CD4-positive, alpha-beta memory T cell (primary cell): ENCODE results near the gene ENDOV. TPM values are rescaled to one million over a fixed set of nuclear protein-coding genes. Genes with fewer than 3 reads are reported as not detected.

Experiments
- CTCF ChIA-PET: fragments of 350-600 bp; sonication (Branson Sonifier 250); formaldehyde crosslinking; loops from one replicate; lab custom pipeline; 2021; ENCODE audit warnings: inconsistent platforms; ENCODE audit not compliant: partially characterized antibody; lab: Charles Lee
- POLR2A ChIA-PET: fragments of 350-600 bp; sonication (Branson Sonifier 250); formaldehyde crosslinking; loops from one replicate; lab custom pipeline; 2021; ENCODE audit not compliant: partially characterized antibody; lab: Charles Lee
- DNase-seq, 5 donors: peaks; one replicate each; pipeline versions ENCODE4 v3.0.0 to v3.0.0-alpha.2; 2020 to 2022; ENCODE audit warnings: mixed read lengths in 1 of 5
- H3K27ac ChIP-seq: one replicate; pipeline ENCODE4 v1.7.0; 2013; ENCODE audit warnings: low read depth, low read length
- H3K27me3 ChIP-seq: 2 replicates; pipeline ENCODE4 v1.7.0; 2013; ENCODE audit warnings: mild to moderate bottlenecking, low read length, moderate library complexity; ENCODE audit not compliant: insufficient read depth
- H3K36me3 ChIP-seq: 2 replicates; pipeline ENCODE4 v1.7.0; 2013; ENCODE audit warnings: mild to moderate bottlenecking, low read length, moderate library complexity; ENCODE audit not compliant: insufficient read depth
- H3K4me1 ChIP-seq: 2 replicates; pipeline ENCODE4 v1.7.0; 2013; ENCODE audit warnings: mild to moderate bottlenecking, low read length, moderate library complexity; ENCODE audit not compliant: insufficient read depth
- H3K4me3 ChIP-seq, 2 donors: one replicate each; pipeline ENCODE4 v1.7.0; 2013; ENCODE audit warnings: low read length in 2 of 2, mild to moderate bottlenecking in 1 of 2
- H3K9me3 ChIP-seq, 2 donors: one replicate each; pipeline ENCODE4 v1.7.0; 2013; ENCODE audit warnings: low read length in 2 of 2, control low read depth in 1 of 2; ENCODE audit not compliant: control insufficient read depth in 1 of 2
- H3K27ac Mint-ChIP-seq, 7 donors: one replicate each; pipeline ENCODE4 v1.8.0; 2020 to 2021; ENCODE audit warnings: mixed read lengths in 7 of 7, mild to moderate bottlenecking in 6 of 7, inconsistent platforms in 3 of 7, moderate library complexity in 3 of 7
- H3K27me3 Mint-ChIP-seq, 2 donors: one replicate each; pipeline ENCODE4 v1.8.0; 2020 to 2021; ENCODE audit warnings: mixed read lengths in 2 of 2
- H3K36me3 Mint-ChIP-seq, 2 donors: one replicate each; pipeline ENCODE4 v1.8.0; 2020 to 2021; ENCODE audit warnings: mixed read lengths in 2 of 2, inconsistent platforms in 1 of 2, mild to moderate bottlenecking in 1 of 2
- H3K4me1 Mint-ChIP-seq, 4 donors: one replicate each; pipeline ENCODE4 v1.8.0; 2020 to 2021; ENCODE audit warnings: mixed read lengths in 4 of 4, mild to moderate bottlenecking in 1 of 4
- H3K4me3 Mint-ChIP-seq, 8 donors: one replicate each; pipeline ENCODE4 v1.8.0; 2020 to 2021; ENCODE audit warnings: mixed read lengths in 8 of 8, mild to moderate bottlenecking in 7 of 8, moderate library complexity in 6 of 8, inconsistent platforms in 3 of 8
- H3K9me3 Mint-ChIP-seq, 8 donors: one replicate each; pipeline ENCODE4 v1.8.0; 2020 to 2021; ENCODE audit warnings: mixed read lengths in 8 of 8, mild to moderate bottlenecking in 5 of 8, inconsistent platforms in 3 of 8, moderate library complexity in 1 of 8
- intact Hi-C: fragments of 100-400 bp; cut with micrococcal nuclease; formaldehyde crosslinking; loops from one replicate; pipeline ENCODE4 v1.15.1; 2023
- polyA plus RNA-seq, 2 donors: library from polyadenylated mRNA; unstranded; fragments of 300-500 nt; fragmentation: Illumina TruSeq; gene quantifications; one replicate each; pipeline ENCODE4 v1.2.3, GENCODE V29; 2021
- total RNA-seq, 2 experiments: library from RNA; stranded (reverse); gene quantifications; one replicate each; pipeline ENCODE4 v1.2.3, GENCODE V29; 2021

ENDOV gene
- total and polyA plus RNA-seq, 4 experiments from 2014 or later = 10.1 to 25.5 (median 17.8) TPM

- H3K27me3 ChIP-seq = no peaks in the 10 kb centered on the region
- POLR2A ChIA-PET = interaction anchor here (0.8 to 1.8 kb wide), 5 partner anchors 13 to 554 kb away, joined by 3 to 8 read pairs (median 4); no protein-coding TSS in a partner anchor
- H3K4me1 Mint-ChIP-seq = peaks cover 4 to 13% (median 9%) of the 10 kb centered on the region in 4 donors
- H3K9me3 ChIP-seq = no peaks in the 10 kb centered on the region
- no peak overlapping the region for H3K27ac ChIP-seq
- peak; percentile 83 to 87 (median 86) for DNase-seq
- H3K27ac Mint-ChIP-seq = peak overlapping the region in 4 of 7 donors; percentile 47 to 80 (median 68)
- no peak overlapping the region for H3K4me3 ChIP-seq
- H3K36me3 ChIP-seq = no peaks in the 10 kb centered on the region
- peaks cover 0 to 2% (median 0%) of the 10 kb centered on the region in 8 donors for H3K9me3 Mint-ChIP-seq
- H3K36me3 Mint-ChIP-seq = no peaks in the 10 kb centered on the region
- no peak overlapping the region for H3K4me3 Mint-ChIP-seq
- CTCF ChIA-PET = interaction anchor here (0.6 to 3.5 kb wide), 26 partner anchors 9 to 718 kb away, joined by 3 to 23 read pairs (median 4); partner anchors contain the start of gene CHMP6
- intact Hi-C loops = loop anchor here (1.0 kb wide), 4 partner anchors 149 to 555 kb away; no protein-coding TSS in a partner anchor
- H3K27me3 Mint-ChIP-seq = no peaks in the 10 kb centered on the region
- peaks cover 13% of the 10 kb centered on the region for H3K4me1 ChIP-seq
Measured at GRCh38 chr17:80426671-80427326, 11.8 kb downstream of the ENDOV start.

GRCh38 chr17:80427366-80428282 lies 12.7 kb downstream of the ENDOV start:
- H3K4me3 Mint-ChIP-seq = no peak overlapping the region
- H3K27ac Mint-ChIP-seq = peak overlapping the region in 1 of 7 donors; percentile 25
- intact Hi-C loops = loop anchor here (1.0 kb wide), 4 partner anchors 148 to 554 kb away; no protein-coding TSS in a partner anchor
- CTCF ChIA-PET = interaction anchor here (0.6 to 3.5 kb wide), 25 partner anchors 8 to 675 kb away, joined by 3 to 23 read pairs (median 4); partner anchors contain the start of gene CHMP6
- DNase-seq = no peak
- POLR2A ChIA-PET = interaction anchor here (0.8 to 1.8 kb wide), 6 partner anchors 13 to 553 kb away, joined by 3 to 8 read pairs (median 4); no protein-coding TSS in a partner anchor
- Histone ChIP-seq H3K9me3 (no peaks in the 10 kb centered on the region), H3K36me3 (no peaks in the 10 kb centered on the region), H3K27me3 (no peaks in the 10 kb centered on the region), H3K27ac (no peak overlapping the region), H3K4me1 (peaks cover 13% of the 10 kb centered on the region), H3K4me3 (no peak overlapping the region)
- no peaks in the 10 kb centered on the region for H3K27me3 Mint-ChIP-seq
- H3K36me3 Mint-ChIP-seq = no peaks in the 10 kb centered on the region
- peaks cover 4 to 13% (median 9%) of the 10 kb centered on the region in 4 donors for H3K4me1 Mint-ChIP-seq
- peaks cover 0 to 2% (median 0%) of the 10 kb centered on the region in 8 donors for H3K9me3 Mint-ChIP-seq

- POLR2A ChIA-PET = interaction anchor here (1.1 to 1.8 kb wide), 2 partner anchors 26 to 471 kb away, joined by 3 to 8 read pairs; no protein-coding TSS in a partner anchor
Measured at GRCh38 chr17:80428363-80428762, 13.4 kb downstream of the ENDOV start.

GRCh38 chr17:80428796-80429195 lies 13.8 kb downstream of the ENDOV start:
- Histone ChIP-seq H3K27me3 (no peaks in the 10 kb centered on the region), H3K27ac (no peak overlapping the region), H3K9me3 (no peaks in the 10 kb centered on the region), H3K4me1 (peaks cover 13% of the 10 kb centered on the region), H3K36me3 (no peaks in the 10 kb centered on the region), H3K4me3 (no peak overlapping the region)
- peaks cover 0 to 2% (median 0%) of the 10 kb centered on the region in 8 donors for H3K9me3 Mint-ChIP-seq
- no peak overlapping the region for H3K4me3 Mint-ChIP-seq
- no peaks in the 10 kb centered on the region for H3K27me3 Mint-ChIP-seq
- H3K36me3 Mint-ChIP-seq = no peaks in the 10 kb centered on the region
- H3K27ac Mint-ChIP-seq = no peak overlapping the region
- ChIA-PET CTCF (interaction anchor here (2.4 to 3.0 kb wide), 2 partner anchors 470 to 554 kb away, joined by 21 to 23 read pairs; no protein-coding TSS in a partner anchor), POLR2A (no interaction called here)
- intact Hi-C loops = no loop called here
- peaks cover 4 to 13% (median 9%) of the 10 kb centered on the region in 4 donors for H3K4me1 Mint-ChIP-seq
- no peak for DNase-seq

More at GRCh38 chr17:80428363-80428762, 13.4 kb downstream of the ENDOV start:
- Histone ChIP-seq H3K27ac (no peak overlapping the region), H3K27me3 (no peaks in the 10 kb centered on the region), H3K4me3 (no peak overlapping the region), H3K4me1 (peaks cover 13% of the 10 kb centered on the region), H3K9me3 (no peaks in the 10 kb centered on the region), H3K36me3 (no peaks in the 10 kb centered on the region)
- no peak overlapping the region for H3K27ac Mint-ChIP-seq
- peaks cover 0 to 2% (median 0%) of the 10 kb centered on the region in 8 donors for H3K9me3 Mint-ChIP-seq
- DNase-seq = no peak
- peaks cover 4 to 13% (median 9%) of the 10 kb centered on the region in 4 donors for H3K4me1 Mint-ChIP-seq
- CTCF ChIA-PET = interaction anchor here (1.4 to 3.5 kb wide), 8 partner anchors 26 to 674 kb away, joined by 3 to 23 read pairs (median 14); no protein-coding TSS in a partner anchor
- intact Hi-C loops = no loop called here
- no peaks in the 10 kb centered on the region for H3K27me3 Mint-ChIP-seq
- H3K4me3 Mint-ChIP-seq = no peak overlapping the region
- no peaks in the 10 kb centered on the region for H3K36me3 Mint-ChIP-seq

GRCh38 chr17:80429356-80430275 lies 14.6 kb downstream of the ENDOV start:
- no peaks in the 10 kb centered on the region for H3K27me3 Mint-ChIP-seq
- Histone ChIP-seq H3K9me3 (no peaks in the 10 kb centered on the region), H3K27ac (no peak overlapping the region), H3K36me3 (no peaks in the 10 kb centered on the region), H3K4me3 (no peak overlapping the region), H3K4me1 (peaks cover 8% of the 10 kb centered on the region), H3K27me3 (no peaks in the 10 kb centered on the region)
- ChIA-PET POLR2A (no interaction called here), CTCF (no interaction called here)
- peaks cover 3 to 13% (median 5%) of the 10 kb centered on the region in 4 donors for H3K4me1 Mint-ChIP-seq
- H3K9me3 Mint-ChIP-seq = peaks cover 0 to 2% (median 0%) of the 10 kb centered on the region in 8 donors
- no peak overlapping the region for H3K4me3 Mint-ChIP-seq
- intact Hi-C loops = no loop called here
- H3K36me3 Mint-ChIP-seq = no peaks in the 10 kb centered on the region
- no peak overlapping the region for H3K27ac Mint-ChIP-seq
- DNase-seq = no peak

GRCh38 chr17:80430446-80431245 lies 15.7 kb downstream of the ENDOV start:
- no peaks in the 10 kb centered on the region for H3K27me3 ChIP-seq
- no peaks in the 10 kb centered on the region for H3K9me3 ChIP-seq
- H3K4me3 ChIP-seq = no peak overlapping the region
- no peak for DNase-seq
- ChIA-PET POLR2A (no interaction called here), CTCF (interaction anchor here (1.4 kb wide), 1 partner anchor 558 kb away, joined by 4 read pairs; no protein-coding TSS in a partner anchor)
- peaks cover 0 to 2% (median 0%) of the 10 kb centered on the region in 8 donors for H3K9me3 Mint-ChIP-seq
- H3K4me1 ChIP-seq = peaks cover 8% of the 10 kb centered on the region
- H3K27ac Mint-ChIP-seq = no peak overlapping the region
- no peaks in the 10 kb centered on the region for H3K36me3 ChIP-seq
- H3K4me1 Mint-ChIP-seq = peaks cover 3 to 13% (median 5%) of the 10 kb centered on the region in 4 donors
- H3K27ac ChIP-seq = no peak overlapping the region
- no peak overlapping the region for H3K4me3 Mint-ChIP-seq
- no peaks in the 10 kb centered on the region for H3K36me3 Mint-ChIP-seq
- H3K27me3 Mint-ChIP-seq = no peaks in the 10 kb centered on the region
- intact Hi-C loops = no loop called here
